ENCODE results near the gene SMTN.

The SMTN gene

GRCh38 chr22:31127181-31127772 lies 46.2 kb downstream of the SMTN start:
- Histone ChIP-seq H3K4me3 (ENCODE audit: insufficient read depth, low read depth, low read length, poor library complexity, severe bottlenecking) (no peak overlapping the region), H3K9me3 (ENCODE audit: control insufficient read depth, low read length) (no peaks in the 10 kb centered on the region), H3K4me1 (ENCODE audit: control insufficient read depth, insufficient read depth, low read length, poor library complexity, severe bottlenecking) (no peaks in the 10 kb centered on the region), H3K36me3 (ENCODE audit: control insufficient read depth, insufficient read depth, low read length) (no peaks in the 10 kb centered on the region), H3K27ac (ENCODE audit: insufficient read depth, low read length, poor library complexity, severe bottlenecking) (no peak overlapping the region), H3K27me3 (replicated peaks; ENCODE audit: control insufficient read depth, insufficient read depth, low read length, poor library complexity, severe bottlenecking) (no peaks in the 10 kb centered on the region)
- DNase-seq, result no peak

- no peak for DNase-seq
- H3K4me1 ChIP-seq (ENCODE audit: control insufficient read depth, insufficient read depth, low read length, poor library complexity, severe bottlenecking), result no peaks in the 10 kb centered on the region
- H3K36me3 ChIP-seq (ENCODE audit: control insufficient read depth, insufficient read depth, low read length), result no peaks in the 10 kb centered on the region
- H3K9me3 ChIP-seq (ENCODE audit: control insufficient read depth, low read length), result no peaks in the 10 kb centered on the region
- no peak overlapping the region for H3K27ac ChIP-seq (ENCODE audit: insufficient read depth, low read length, poor library complexity, severe bottlenecking)
- H3K27me3 ChIP-seq (replicated peaks; ENCODE audit: control insufficient read depth, insufficient read depth, low read length, poor library complexity, severe bottlenecking), result no peaks in the 10 kb centered on the region
- H3K4me3 ChIP-seq (ENCODE audit: insufficient read depth, low read depth, low read length, poor library complexity, severe bottlenecking), result no peak overlapping the region
Measured at GRCh38 chr22:31128156-31128555, 47.0 kb downstream of the SMTN start.

GRCh38 chr22:31130873-31131272 lies 49.8 kb downstream of the SMTN start:
- Histone ChIP-seq H3K36me3 (ENCODE audit: control insufficient read depth, insufficient read depth, low read length) (no peaks in the 10 kb centered on the region), H3K4me3 (ENCODE audit: insufficient read depth, low read depth, low read length, poor library complexity, severe bottlenecking) (no peak overlapping the region), H3K27ac (ENCODE audit: insufficient read depth, low read length, poor library complexity, severe bottlenecking) (no peak overlapping the region), H3K27me3 (replicated peaks; ENCODE audit: control insufficient read depth, insufficient read depth, low read length, poor library complexity, severe bottlenecking) (no peaks in the 10 kb centered on the region), H3K9me3 (ENCODE audit: control insufficient read depth, low read length) (no peaks in the 10 kb centered on the region), H3K4me1 (ENCODE audit: control insufficient read depth, insufficient read depth, low read length, poor library complexity, severe bottlenecking) (no peaks in the 10 kb centered on the region)
- DNase-seq, result no peak

- no peaks in the 10 kb centered on the region for H3K9me3 ChIP-seq (ENCODE audit: control insufficient read depth, low read length)
- no peak for DNase-seq
- H3K4me1 ChIP-seq (ENCODE audit: control insufficient read depth, insufficient read depth, low read length, poor library complexity, severe bottlenecking), result no peaks in the 10 kb centered on the region
- H3K27me3 ChIP-seq (replicated peaks; ENCODE audit: control insufficient read depth, insufficient read depth, low read length, poor library complexity, severe bottlenecking), result no peaks in the 10 kb centered on the region
- H3K4me3 ChIP-seq (ENCODE audit: insufficient read depth, low read depth, low read length, poor library complexity, severe bottlenecking), result no peak overlapping the region
- H3K36me3 ChIP-seq (ENCODE audit: control insufficient read depth, insufficient read depth, low read length), result no peaks in the 10 kb centered on the region
- H3K27ac ChIP-seq (ENCODE audit: insufficient read depth, low read length, poor library complexity, severe bottlenecking), result no peak overlapping the region
Measured at GRCh38 chr22:31133911-31134310, 52.8 kb downstream of the SMTN start.

- H3K9me3 ChIP-seq (ENCODE audit: control insufficient read depth, low read length), result no peaks in the 10 kb centered on the region
- H3K36me3 ChIP-seq (ENCODE audit: control insufficient read depth, insufficient read depth, low read length), result no peaks in the 10 kb centered on the region
- DNase-seq, result no peak
- no peaks in the 10 kb centered on the region for H3K4me1 ChIP-seq (ENCODE audit: control insufficient read depth, insufficient read depth, low read length, poor library complexity, severe bottlenecking)
- no peak overlapping the region for H3K27ac ChIP-seq (ENCODE audit: insufficient read depth, low read length, poor library complexity, severe bottlenecking)
- H3K4me3 ChIP-seq (ENCODE audit: insufficient read depth, low read depth, low read length, poor library complexity, severe bottlenecking), result no peak overlapping the region
- no peaks in the 10 kb centered on the region for H3K27me3 ChIP-seq (replicated peaks; ENCODE audit: control insufficient read depth, insufficient read depth, low read length, poor library complexity, severe bottlenecking)
Measured at GRCh38 chr22:31134688-31135087, 53.6 kb downstream of the SMTN start.

GRCh38 chr22:31135706-31136105 lies 54.6 kb downstream of the SMTN start:
- no peaks in the 10 kb centered on the region for H3K4me1 ChIP-seq (ENCODE audit: control insufficient read depth, insufficient read depth, low read length, poor library complexity, severe bottlenecking)
- H3K36me3 ChIP-seq (ENCODE audit: control insufficient read depth, insufficient read depth, low read length), result no peaks in the 10 kb centered on the region
- H3K4me3 ChIP-seq (ENCODE audit: insufficient read depth, low read depth, low read length, poor library complexity, severe bottlenecking), result no peak overlapping the region
- no peak for DNase-seq
- H3K27me3 ChIP-seq (replicated peaks; ENCODE audit: control insufficient read depth, insufficient read depth, low read length, poor library complexity, severe bottlenecking), result no peaks in the 10 kb centered on the region
- H3K27ac ChIP-seq (ENCODE audit: insufficient read depth, low read length, poor library complexity, severe bottlenecking), result no peak overlapping the region
- no peaks in the 10 kb centered on the region for H3K9me3 ChIP-seq (ENCODE audit: control insufficient read depth, low read length)

- no peaks in the 10 kb centered on the region for H3K27me3 ChIP-seq (replicated peaks; ENCODE audit: control insufficient read depth, insufficient read depth, low read length, poor library complexity, severe bottlenecking)
- H3K4me3 ChIP-seq (ENCODE audit: insufficient read depth, low read depth, low read length, poor library complexity, severe bottlenecking), result no peak overlapping the region
- H3K27ac ChIP-seq (ENCODE audit: insufficient read depth, low read length, poor library complexity, severe bottlenecking), result no peak overlapping the region
- H3K36me3 ChIP-seq (ENCODE audit: control insufficient read depth, insufficient read depth, low read length), result no peaks in the 10 kb centered on the region
- no peaks in the 10 kb centered on the region for H3K4me1 ChIP-seq (ENCODE audit: control insufficient read depth, insufficient read depth, low read length, poor library complexity, severe bottlenecking)
- no peaks in the 10 kb centered on the region for H3K9me3 ChIP-seq (ENCODE audit: control insufficient read depth, low read length)
- no peak for DNase-seq
Measured at GRCh38 chr22:31136155-31136554, 55.0 kb downstream of the SMTN start.

- DNase-seq, result no peak
- Histone ChIP-seq H3K4me3 (ENCODE audit: insufficient read depth, low read depth, low read length, poor library complexity, severe bottlenecking) (no peak overlapping the region), H3K27ac (ENCODE audit: insufficient read depth, low read length, poor library complexity, severe bottlenecking) (no peak overlapping the region), H3K9me3 (ENCODE audit: control insufficient read depth, low read length) (no peaks in the 10 kb centered on the region), H3K36me3 (ENCODE audit: control insufficient read depth, insufficient read depth, low read length) (no peaks in the 10 kb centered on the region), H3K4me1 (ENCODE audit: control insufficient read depth, insufficient read depth, low read length, poor library complexity, severe bottlenecking) (no peaks in the 10 kb centered on the region), H3K27me3 (replicated peaks; ENCODE audit: control insufficient read depth, insufficient read depth, low read length, poor library complexity, severe bottlenecking) (no peaks in the 10 kb centered on the region)
Measured at GRCh38 chr22:31136711-31137110, 55.6 kb downstream of the SMTN start.

- DNase-seq, result no peak
- Histone ChIP-seq H3K4me1 (ENCODE audit: control insufficient read depth, insufficient read depth, low read length, poor library complexity, severe bottlenecking) (no peaks in the 10 kb centered on the region), H3K9me3 (ENCODE audit: control insufficient read depth, low read length) (no peaks in the 10 kb centered on the region), H3K4me3 (ENCODE audit: insufficient read depth, low read depth, low read length, poor library complexity, severe bottlenecking) (no peak overlapping the region), H3K27ac (ENCODE audit: insufficient read depth, low read length, poor library complexity, severe bottlenecking) (no peak overlapping the region), H3K36me3 (ENCODE audit: control insufficient read depth, insufficient read depth, low read length) (no peaks in the 10 kb centered on the region), H3K27me3 (replicated peaks; ENCODE audit: control insufficient read depth, insufficient read depth, low read length, poor library complexity, severe bottlenecking) (no peaks in the 10 kb centered on the region)
Measured at GRCh38 chr22:31137721-31138120, 56.6 kb downstream of the SMTN start.

GRCh38 chr22:31138126-31138525 lies 57.0 kb downstream of the SMTN start:
- no peak for DNase-seq
- H3K36me3 ChIP-seq (ENCODE audit: control insufficient read depth, insufficient read depth, low read length), result no peaks in the 10 kb centered on the region
- H3K4me3 ChIP-seq (ENCODE audit: insufficient read depth, low read depth, low read length, poor library complexity, severe bottlenecking), result no peak overlapping the region
- no peak overlapping the region for H3K27ac ChIP-seq (ENCODE audit: insufficient read depth, low read length, poor library complexity, severe bottlenecking)
- no peaks in the 10 kb centered on the region for H3K9me3 ChIP-seq (ENCODE audit: control insufficient read depth, low read length)
- no peaks in the 10 kb centered on the region for H3K4me1 ChIP-seq (ENCODE audit: control insufficient read depth, insufficient read depth, low read length, poor library complexity, severe bottlenecking)
- no peaks in the 10 kb centered on the region for H3K27me3 ChIP-seq (replicated peaks; ENCODE audit: control insufficient read depth, insufficient read depth, low read length, poor library complexity, severe bottlenecking)

Data from effector memory CD4-positive, alpha-beta T cell (primary cell).